ENCODE data around the gene DLGAP1. TPM values are rescaled to one million over a fixed set of nuclear protein-coding genes. Genes with fewer than 3 reads are reported as not detected.

The DLGAP1 gene
- total RNA-seq, 1 experiment from 2014 or later = 10.1 TPM

DNA sequence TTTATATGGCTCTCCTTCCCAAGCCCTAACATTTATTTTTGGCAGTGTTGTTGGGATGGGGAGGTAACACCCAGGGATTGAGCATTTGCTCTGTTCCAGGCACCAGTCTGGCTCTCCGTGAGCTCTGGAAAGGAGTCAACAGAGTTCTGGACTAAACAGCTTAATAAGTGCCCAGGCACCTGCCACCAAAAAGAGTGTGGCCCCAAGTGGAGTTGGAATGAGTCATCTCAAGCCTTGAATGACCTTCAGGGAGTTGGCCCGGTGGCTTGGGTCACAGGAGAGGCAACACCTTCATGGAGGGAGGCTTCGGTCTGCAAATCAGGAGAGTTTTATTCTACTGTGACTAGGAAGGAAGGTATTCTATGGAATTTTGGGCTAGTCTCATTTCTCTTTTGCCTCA, 203.2 kb downstream of the DLGAP1 start:
- Histone ChIP-seq H3K4me3 (ENCODE audit: insufficient read depth, low read depth, low read length) (no peak overlapping the region), H3K27me3 (ENCODE audit: control insufficient read depth, insufficient read depth, low read length) (no peaks in the 10 kb centered on the region), H3K36me3 (replicated peaks; ENCODE audit: control insufficient read depth, insufficient read depth, low read length) (no peaks in the 10 kb centered on the region)
- DNase-seq = no peak

DNA sequence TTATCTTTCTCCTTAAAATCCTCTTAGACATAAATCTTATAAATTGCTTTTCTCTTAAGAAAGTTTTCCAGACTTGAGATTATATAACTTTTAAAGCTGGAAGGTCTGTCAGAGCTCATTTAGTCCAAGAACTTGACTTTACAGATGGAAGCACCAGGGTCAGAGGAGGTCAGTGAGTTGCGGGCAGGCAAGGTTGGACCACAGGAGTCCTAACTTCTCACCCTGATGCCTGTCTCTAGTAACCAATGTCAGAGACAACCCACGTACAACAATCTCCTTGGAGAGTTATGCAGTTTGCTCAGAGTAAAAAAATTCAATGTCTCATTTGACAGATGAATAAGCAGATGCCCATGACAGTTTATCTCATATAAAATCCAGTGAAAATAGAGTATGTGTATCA, 203.9 kb downstream of the DLGAP1 start:
- Histone ChIP-seq H3K4me3 (ENCODE audit: insufficient read depth, low read depth, low read length) (no peak overlapping the region), H3K36me3 (replicated peaks; ENCODE audit: control insufficient read depth, insufficient read depth, low read length) (no peaks in the 10 kb centered on the region), H3K27me3 (ENCODE audit: control insufficient read depth, insufficient read depth, low read length) (no peaks in the 10 kb centered on the region)
- DNase-seq = no peak

- Histone ChIP-seq H3K27me3 (ENCODE audit: control insufficient read depth, insufficient read depth, low read length) (no peaks in the 10 kb centered on the region), H3K36me3 (replicated peaks; ENCODE audit: control insufficient read depth, insufficient read depth, low read length) (no peaks in the 10 kb centered on the region), H3K4me3 (ENCODE audit: insufficient read depth, low read depth, low read length) (no peak overlapping the region)
- DNase-seq = no peak
Measured at GRCh38 chr18:4250141-4250540, 205.0 kb downstream of the DLGAP1 start.

DNA sequence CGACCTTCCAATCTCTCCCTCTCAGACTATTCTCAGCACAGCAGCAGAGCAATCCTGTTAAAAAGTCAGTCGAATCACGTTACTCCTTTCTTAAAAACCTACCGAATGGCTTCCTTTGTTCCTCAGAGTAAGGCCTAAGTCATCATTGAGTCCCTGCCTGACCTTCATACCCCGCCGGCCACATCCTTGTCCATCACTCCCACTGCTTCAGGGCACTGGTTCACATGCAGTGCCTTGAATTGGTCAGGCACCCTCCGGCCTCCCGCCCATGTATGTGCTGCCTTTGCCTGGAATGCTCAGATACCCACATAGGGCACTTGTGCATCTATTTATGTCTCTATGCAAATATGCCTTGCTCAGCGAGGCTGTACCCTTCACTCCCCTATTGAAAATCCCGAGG, 206.4 kb downstream of the DLGAP1 start:
- Histone ChIP-seq H3K27me3 (ENCODE audit: control insufficient read depth, insufficient read depth, low read length) (no peaks in the 10 kb centered on the region), H3K4me3 (ENCODE audit: insufficient read depth, low read depth, low read length) (no peak overlapping the region), H3K36me3 (replicated peaks; ENCODE audit: control insufficient read depth, insufficient read depth, low read length) (no peaks in the 10 kb centered on the region)
- DNase-seq = no peak

DNA sequence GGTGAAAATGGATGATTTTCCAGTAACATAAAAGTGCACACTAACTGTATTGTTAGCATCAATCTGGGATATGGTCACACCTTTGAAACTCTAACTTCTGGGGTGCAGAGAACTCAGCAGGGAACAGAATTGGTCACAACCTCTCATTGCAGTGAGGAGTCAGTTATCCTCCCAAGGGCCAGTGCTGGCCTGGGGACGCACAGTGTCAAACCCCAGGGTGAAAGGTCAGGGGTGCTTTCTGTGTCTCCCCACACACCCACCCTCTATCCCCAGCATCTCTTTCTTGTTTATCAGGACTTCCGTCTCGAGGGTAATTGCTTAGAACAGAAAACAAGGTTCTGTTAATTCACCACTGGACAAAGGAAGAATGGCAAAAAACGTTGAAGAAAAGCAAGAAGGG, 208.7 kb downstream of the DLGAP1 start:
- DNase-seq = no peak
- H3K36me3 ChIP-seq (replicated peaks; ENCODE audit: control insufficient read depth, insufficient read depth, low read length) = no peaks in the 10 kb centered on the region

GRCh38 chr18:4245456-4245855, 209.7 kb downstream of the DLGAP1 start:
- peaks cover 9% of the 10 kb centered on the region; the same call in 1 of the 2 replicates for H3K27me3 ChIP-seq (ENCODE audit: control insufficient read depth, insufficient read depth, low read length)
- no peak for DNase-seq
- no peaks in the 10 kb centered on the region for H3K36me3 ChIP-seq (replicated peaks; ENCODE audit: control insufficient read depth, insufficient read depth, low read length)
- H3K4me3 ChIP-seq (ENCODE audit: insufficient read depth, low read depth, low read length) = no peak overlapping the region

More for the DNA sequence above, 208.7 kb downstream of the DLGAP1 start:
- H3K27me3 ChIP-seq (ENCODE audit: control insufficient read depth, insufficient read depth, low read length) = peaks cover 2% of the 10 kb centered on the region; the same call in 1 of the 2 replicates
- H3K4me3 ChIP-seq (ENCODE audit: insufficient read depth, low read depth, low read length) = no peak overlapping the region

DNA sequence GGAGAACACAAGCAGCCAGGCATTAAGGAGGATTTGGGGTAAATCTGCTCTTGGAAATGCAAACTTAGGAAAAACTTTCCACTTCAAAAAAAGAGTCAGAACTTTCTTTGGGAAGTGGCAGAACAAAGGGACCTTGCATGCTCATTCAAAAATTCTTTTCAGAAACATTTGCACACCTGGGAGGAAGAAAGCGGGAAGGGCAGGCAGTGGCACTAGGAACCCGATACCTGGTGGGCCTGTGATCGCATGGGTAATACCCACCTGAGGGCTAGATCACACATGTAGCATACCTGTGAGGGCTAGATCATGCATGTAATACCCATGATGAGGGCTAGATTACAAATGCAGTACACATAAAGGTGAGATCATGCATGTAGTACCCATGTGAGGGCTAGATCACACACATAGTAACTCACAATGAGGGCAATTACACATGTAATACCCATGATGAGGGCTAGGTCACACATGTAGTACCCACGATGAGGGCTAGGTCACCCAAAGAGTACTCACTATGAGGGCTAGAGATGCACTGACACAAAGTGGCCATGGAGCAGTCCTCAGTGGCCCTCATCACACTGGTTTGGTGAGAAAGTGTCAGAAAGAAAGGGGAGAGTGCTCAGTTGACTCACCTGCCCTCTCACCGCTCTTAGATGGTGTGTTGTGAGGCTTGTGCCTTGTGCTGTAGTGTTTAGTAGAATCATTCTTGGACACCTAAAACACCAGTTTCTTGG, 212.5 kb downstream of the DLGAP1 start:
- Histone ChIP-seq H3K27me3 (ENCODE audit: control insufficient read depth, insufficient read depth, low read length) (peaks cover 17% of the 10 kb centered on the region), H3K36me3 (replicated peaks; ENCODE audit: control insufficient read depth, insufficient read depth, low read length) (no peaks in the 10 kb centered on the region), H3K4me3 (ENCODE audit: insufficient read depth, low read depth, low read length) (no peak overlapping the region)
- DNase-seq = no peak

DNA sequence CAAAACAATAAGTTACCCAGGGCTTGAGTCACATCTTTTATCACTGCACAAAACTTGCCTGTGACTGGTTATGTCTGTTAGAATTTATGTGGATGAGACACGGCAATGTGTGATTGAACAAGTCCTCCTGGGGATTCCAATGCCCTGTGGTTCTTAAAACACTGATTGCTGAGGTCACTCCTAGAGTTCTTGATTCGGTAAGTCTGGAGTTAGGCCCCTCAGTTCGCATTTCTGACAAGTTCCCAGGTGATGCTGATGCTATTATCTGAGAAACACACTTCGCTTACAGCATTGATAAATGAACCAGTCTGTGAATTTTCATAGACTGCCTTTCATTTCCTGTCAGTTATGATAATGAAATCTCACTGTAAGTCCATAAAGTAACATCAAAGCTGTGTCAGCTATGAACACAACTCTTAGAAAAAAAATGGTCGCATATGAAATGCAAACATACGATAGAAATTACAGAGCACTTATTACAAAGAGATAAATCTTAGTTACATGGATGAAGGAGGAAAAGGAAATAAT, 214.0 kb downstream of the DLGAP1 start:
- DNase-seq = no peak
- H3K4me3 ChIP-seq (ENCODE audit: insufficient read depth, low read depth, low read length) = no peak overlapping the region
- peaks cover 17% of the 10 kb centered on the region for H3K27me3 ChIP-seq (ENCODE audit: control insufficient read depth, insufficient read depth, low read length)
- H3K36me3 ChIP-seq (replicated peaks; ENCODE audit: control insufficient read depth, insufficient read depth, low read length) = no peaks in the 10 kb centered on the region

DNA sequence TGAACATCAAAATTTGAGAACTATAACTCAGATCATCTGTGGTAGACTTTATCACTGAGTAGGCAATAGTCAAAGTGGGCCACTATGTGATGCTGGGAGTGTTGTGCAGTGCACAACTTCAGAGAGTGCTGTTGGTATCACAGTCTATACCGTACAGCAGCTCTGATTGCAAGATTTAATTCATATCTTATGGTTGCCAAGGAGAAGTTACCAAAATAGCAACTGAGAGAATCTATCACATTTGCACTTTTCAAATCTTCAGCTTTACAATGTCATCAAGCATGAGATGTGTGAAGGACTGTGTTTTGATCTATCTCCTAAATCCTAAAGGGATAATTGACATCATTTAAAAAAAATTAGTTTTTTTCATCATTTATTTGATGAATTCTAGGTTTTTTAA, 216.1 kb downstream of the DLGAP1 start:
- no peak overlapping the region for H3K4me3 ChIP-seq (ENCODE audit: insufficient read depth, low read depth, low read length)
- DNase-seq = no peak
- no peaks in the 10 kb centered on the region for H3K36me3 ChIP-seq (replicated peaks; ENCODE audit: control insufficient read depth, insufficient read depth, low read length)
- H3K27me3 ChIP-seq (ENCODE audit: control insufficient read depth, insufficient read depth, low read length) = peaks cover 17% of the 10 kb centered on the region

- Histone ChIP-seq H3K27me3 (ENCODE audit: control insufficient read depth, insufficient read depth, low read length) (peaks cover 17% of the 10 kb centered on the region), H3K36me3 (replicated peaks; ENCODE audit: control insufficient read depth, insufficient read depth, low read length) (no peaks in the 10 kb centered on the region), H3K4me3 (ENCODE audit: insufficient read depth, low read depth, low read length) (no peak overlapping the region)
- no peak for DNase-seq
Measured at GRCh38 chr18:4237664-4238041, 217.5 kb downstream of the DLGAP1 start.

DNA sequence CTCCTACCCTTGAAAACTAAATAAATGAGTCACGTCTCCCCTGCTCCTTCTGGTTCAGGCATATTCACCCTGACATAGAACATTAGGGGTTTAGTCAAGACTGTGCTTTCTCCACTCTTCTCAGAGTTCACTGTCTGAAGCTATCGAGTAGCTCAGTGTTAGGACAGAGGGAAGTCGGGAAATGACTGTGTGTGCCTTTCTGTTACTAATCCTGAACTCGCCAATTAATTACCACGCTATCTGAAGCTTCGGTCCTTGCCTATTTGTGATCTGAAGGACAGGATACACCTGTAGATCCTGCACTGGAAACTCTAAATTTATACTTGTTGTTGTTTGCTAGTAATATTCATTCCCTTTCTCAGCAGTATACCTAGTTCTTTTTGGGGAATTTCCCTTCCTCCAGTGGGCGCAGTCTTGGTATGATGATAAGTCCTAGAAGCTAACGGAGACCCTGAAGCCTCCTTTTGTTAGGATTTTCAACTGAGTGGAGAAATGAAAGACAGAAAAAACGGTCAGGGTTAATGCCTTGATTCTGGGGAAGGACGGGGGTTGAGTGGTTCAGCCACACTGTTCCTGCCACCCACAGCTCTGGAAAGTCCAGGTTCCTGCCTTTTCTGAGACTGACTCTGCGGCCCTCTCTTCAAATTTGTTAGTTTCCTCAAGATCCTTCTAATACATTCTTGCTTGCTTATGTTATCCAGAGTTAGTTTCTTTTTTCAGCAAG, 218.0 kb downstream of the DLGAP1 start:
- no peak overlapping the region for H3K4me3 ChIP-seq (ENCODE audit: insufficient read depth, low read depth, low read length)
- H3K36me3 ChIP-seq (replicated peaks; ENCODE audit: control insufficient read depth, insufficient read depth, low read length) = no peaks in the 10 kb centered on the region
- no peak for DNase-seq
- H3K27me3 ChIP-seq (ENCODE audit: control insufficient read depth, insufficient read depth, low read length) = peaks cover 17% of the 10 kb centered on the region

DNA sequence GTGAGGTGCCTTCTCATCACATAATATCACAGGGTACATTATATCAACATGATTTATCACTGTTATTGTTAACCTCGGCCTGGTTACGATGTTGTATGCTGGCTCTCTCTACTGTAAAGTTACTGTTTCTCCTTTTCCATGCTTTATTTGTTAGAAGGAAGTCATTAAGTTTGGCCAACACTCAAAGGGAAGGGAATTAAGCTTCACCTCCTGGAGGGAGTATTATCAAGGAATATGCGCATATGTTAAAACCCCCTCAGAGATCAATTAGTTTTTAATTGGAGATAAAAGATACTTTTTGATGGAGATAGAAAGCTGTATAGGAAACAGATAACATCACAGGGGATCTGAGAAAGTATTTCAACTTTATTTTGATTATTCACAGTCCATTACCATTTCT, 221.6 kb downstream of the DLGAP1 start:
- Histone ChIP-seq H3K27me3 (ENCODE audit: control insufficient read depth, insufficient read depth, low read length) (peaks cover under 1% of the 10 kb centered on the region), H3K4me3 (ENCODE audit: insufficient read depth, low read depth, low read length) (no peak overlapping the region), H3K36me3 (replicated peaks; ENCODE audit: control insufficient read depth, insufficient read depth, low read length) (no peaks in the 10 kb centered on the region)
- no peak for DNase-seq

DNA sequence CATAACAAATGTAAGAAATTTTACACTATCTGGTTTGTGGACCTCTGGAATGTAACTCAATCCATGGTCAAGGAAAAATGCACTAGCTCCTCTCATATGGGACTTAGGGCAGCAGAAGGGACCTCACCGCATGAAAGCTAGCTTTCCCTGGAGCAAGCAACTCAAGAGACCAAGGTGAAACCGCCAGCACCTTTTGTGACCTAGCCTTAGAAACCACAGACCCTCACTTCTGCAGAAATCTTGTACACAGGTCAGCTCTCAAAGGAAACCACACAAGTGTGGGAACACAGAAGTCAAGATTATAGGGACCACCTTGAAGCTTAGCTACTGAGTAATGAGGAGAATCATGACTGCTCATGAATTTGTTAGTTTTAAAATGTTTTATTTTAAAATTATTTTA, 222.5 kb downstream of the DLGAP1 start:
- no peak for DNase-seq
- no peaks in the 10 kb centered on the region; the same call in 1 of the 2 replicates for H3K27me3 ChIP-seq (ENCODE audit: control insufficient read depth, insufficient read depth, low read length)

DNA sequence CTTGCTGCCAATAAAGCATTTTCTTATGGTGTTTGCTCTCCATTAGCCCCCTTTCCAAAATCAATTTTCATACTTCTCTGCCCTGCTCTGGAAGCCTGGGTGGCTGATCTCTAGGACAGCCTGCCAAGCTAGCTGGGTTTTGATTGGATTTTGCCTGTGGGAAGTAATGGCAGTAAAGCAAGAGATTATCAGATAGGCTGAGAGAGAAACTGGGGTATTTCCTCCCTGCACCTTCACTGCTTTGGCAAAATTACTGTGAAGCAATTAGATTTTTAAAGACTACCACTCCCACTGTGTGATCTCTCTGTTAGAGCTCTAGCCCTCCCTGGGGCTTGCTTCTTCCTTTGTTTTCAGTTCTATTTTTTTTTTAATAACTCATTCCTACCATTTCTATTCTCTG, 223.8 kb downstream of the DLGAP1 start:
- no peak for DNase-seq
- Histone ChIP-seq H3K36me3 (replicated peaks; ENCODE audit: control insufficient read depth, insufficient read depth, low read length) (no peaks in the 10 kb centered on the region), H3K4me3 (ENCODE audit: insufficient read depth, low read depth, low read length) (no peak overlapping the region), H3K27me3 (ENCODE audit: control insufficient read depth, insufficient read depth, low read length) (no peaks in the 10 kb centered on the region)

More for the DNA sequence above, 222.5 kb downstream of the DLGAP1 start:
- Histone ChIP-seq H3K36me3 (replicated peaks; ENCODE audit: control insufficient read depth, insufficient read depth, low read length) (no peaks in the 10 kb centered on the region), H3K4me3 (ENCODE audit: insufficient read depth, low read depth, low read length) (no peak overlapping the region)

Measured in H7 (cell line).